Astrocyte (in vitro differentiated cells and primary cell): ENCODE data around the gene FAM174C. TPM values are rescaled to one million over a fixed set of nuclear protein-coding genes. Genes with fewer than 3 reads are reported as not detected.

Source experiments
- DNase-seq: peaks from one replicate; pipeline ENCODE4 v3.0.0-alpha.2; 2010; ENCODE audit warnings: low read depth
- FAIRE-seq: peaks from 2 replicates; lab custom pipeline; 2011; peaks lifted over from hg19 to GRCh38; lab: Jason Lieb, UNC
- H2AFZ ChIP-seq: 2 replicates; pipeline ENCODE4 v1.6.0; 2012; ENCODE audit warnings: low read depth, low read length, inconsistent platforms
- H3K27ac ChIP-seq: 2 replicates; pipeline ENCODE4 v1.5.1; 2011; ENCODE audit warnings: low read depth, low read length, inconsistent platforms
- H3K27me3 ChIP-seq: 2 replicates; pipeline ENCODE4 v1.6.0; 2011; ENCODE audit warnings: low read length, inconsistent platforms; ENCODE audit not compliant: insufficient read depth
- H3K36me3 ChIP-seq: 2 replicates; pipeline ENCODE4 v1.5.1; 2011; ENCODE audit warnings: low read length, inconsistent platforms; ENCODE audit not compliant: insufficient read depth
- H3K4me1 ChIP-seq: 2 replicates; pipeline ENCODE4 v1.5.1; 2011; ENCODE audit warnings: low read length, inconsistent platforms; ENCODE audit not compliant: insufficient read depth
- H3K4me2 ChIP-seq: 2 replicates; pipeline ENCODE4 v1.6.0; 2012; ENCODE audit warnings: low read length, inconsistent platforms
- H3K4me3 ChIP-seq: 2 replicates; pipeline ENCODE4 v1.5.1; 2011; ENCODE audit warnings: low read depth, mild to moderate bottlenecking, low read length, inconsistent platforms; ENCODE audit not compliant: insufficient read depth
- H3K79me2 ChIP-seq: 2 replicates; pipeline ENCODE4 v1.6.0; 2012; ENCODE audit warnings: mild to moderate bottlenecking, low read length, inconsistent platforms; ENCODE audit not compliant: insufficient read depth
- H3K9ac ChIP-seq: 2 replicates; pipeline ENCODE4 v1.6.0; 2012; ENCODE audit warnings: mild to moderate bottlenecking, low read length, inconsistent platforms
- H3K9me3 ChIP-seq: 2 replicates; pipeline ENCODE4 v1.5.1; 2012; ENCODE audit warnings: low read depth, mild to moderate bottlenecking, low read length, inconsistent platforms; ENCODE audit not compliant: insufficient read depth
- H4K20me1 ChIP-seq: 2 replicates; pipeline ENCODE4 v1.6.0; 2012; ENCODE audit warnings: low read length, inconsistent platforms; ENCODE audit not compliant: insufficient read depth
- H3K27ac Mint-ChIP-seq: one replicate; pipeline ENCODE4 v1.8.0; 2021; ENCODE audit warnings: mild to moderate bottlenecking, mixed read lengths; ENCODE audit not compliant: unreplicated experiment
- H3K27me3 Mint-ChIP-seq: one replicate; pipeline ENCODE4 v1.8.0; 2021; ENCODE audit warnings: low read depth, mixed read lengths; ENCODE audit not compliant: unreplicated experiment
- H3K36me3 Mint-ChIP-seq: one replicate; pipeline ENCODE4 v1.8.0; 2021; ENCODE audit warnings: low read depth, mixed read lengths; ENCODE audit not compliant: unreplicated experiment
- H3K4me1 Mint-ChIP-seq: one replicate; pipeline ENCODE4 v1.8.0; 2021; ENCODE audit warnings: low read depth, mixed read lengths; ENCODE audit not compliant: unreplicated experiment
- H3K4me3 Mint-ChIP-seq: one replicate; pipeline ENCODE4 v1.8.0; 2021; ENCODE audit warnings: mild to moderate bottlenecking, moderate library complexity, mixed read lengths; ENCODE audit not compliant: unreplicated experiment
- H3K9me3 Mint-ChIP-seq: one replicate; pipeline ENCODE4 v1.8.0; 2021; ENCODE audit warnings: mild to moderate bottlenecking, mixed read lengths; ENCODE audit not compliant: unreplicated experiment
- EZH2 ChIP-seq: IDR thresholded peaks from 2 replicates; pipeline ENCODE4 v1.6.1; 2012; ENCODE audit warnings: mild to moderate bottlenecking, low read length, inconsistent platforms; ENCODE audit not compliant: insufficient read depth
- total RNA-seq: library from RNA; stranded (reverse); gene quantifications from 2 replicates; pipeline ENCODE4 v1.2.1, GENCODE V29; 2021
- TF ChIP-seq, protein P1 (sequence below): IDR thresholded peaks from 2 replicates; pipeline ENCODE4 v1.5.1; 2011; ENCODE audit warnings: low read depth, mild to moderate bottlenecking, inconsistent platforms, low read length, moderate library complexity; ENCODE audit not compliant: insufficient read depth

FAM174C gene
- total RNA-seq, 1 donor from 2014 or later = 50.5 TPM

DNA sequence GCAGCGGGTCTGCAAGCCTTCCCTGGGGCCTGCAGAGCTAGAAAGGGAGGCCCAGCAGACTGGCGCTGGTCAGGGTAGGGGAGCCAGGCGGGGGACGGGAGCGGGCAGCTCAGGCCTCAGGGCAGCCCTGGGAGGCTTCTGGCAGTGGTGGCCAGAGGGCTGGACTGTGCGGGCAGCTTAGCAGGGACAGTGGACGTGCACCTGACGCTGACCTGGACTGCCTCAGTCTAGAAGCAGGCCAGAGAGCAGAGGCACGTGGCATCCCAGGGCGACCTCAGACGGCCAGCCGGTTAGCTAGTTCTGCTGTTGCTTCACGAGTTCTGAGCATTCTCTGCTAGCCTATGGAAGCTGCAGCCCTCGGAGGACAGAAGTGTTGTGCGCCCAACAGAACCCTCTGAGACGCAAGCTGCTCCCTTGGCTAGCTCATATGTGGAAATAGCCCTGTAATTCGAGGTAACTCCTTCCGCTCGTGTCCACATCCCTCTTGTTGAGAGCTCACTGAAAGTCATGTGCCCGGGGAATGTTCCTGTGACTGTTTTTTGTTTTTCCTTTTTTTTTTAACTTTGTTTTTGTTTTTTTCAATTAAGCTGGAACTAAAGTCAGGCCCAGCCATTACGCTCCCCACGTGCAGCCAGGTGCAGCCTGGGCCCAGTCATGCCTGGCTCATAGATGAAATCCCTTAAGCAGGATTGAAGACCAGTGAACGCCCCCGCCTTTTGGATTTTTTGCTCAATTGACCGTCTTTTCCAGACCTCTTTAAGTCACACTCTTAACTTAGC, 1.9 kb upstream of the FAM174C start:
- H3K4me1 Mint-ChIP-seq = peaks cover 30% of the 10 kb centered on the region
- Histone ChIP-seq H3K27ac (no peak overlapping the region), H3K4me1 (peaks cover 61% of the 10 kb centered on the region), H3K9ac (no peak overlapping the region), H3K9me3 (no peaks in the 10 kb centered on the region), H3K27me3 (no peaks in the 10 kb centered on the region), H3K4me3 (no peak overlapping the region), H3K4me2 (peak overlapping the region; percentile 96), H3K79me2 (peaks cover 67% of the 10 kb centered on the region), H2AFZ (no peak overlapping the region), H3K36me3 (peaks cover 24% of the 10 kb centered on the region), H4K20me1 (peaks cover 54% of the 10 kb centered on the region)
- H3K27me3 Mint-ChIP-seq = no peaks in the 10 kb centered on the region
- FAIRE-seq = no peak
- TF ChIP-seq EZH2 = no peak
- TF ChIP-seq, protein P1, sequence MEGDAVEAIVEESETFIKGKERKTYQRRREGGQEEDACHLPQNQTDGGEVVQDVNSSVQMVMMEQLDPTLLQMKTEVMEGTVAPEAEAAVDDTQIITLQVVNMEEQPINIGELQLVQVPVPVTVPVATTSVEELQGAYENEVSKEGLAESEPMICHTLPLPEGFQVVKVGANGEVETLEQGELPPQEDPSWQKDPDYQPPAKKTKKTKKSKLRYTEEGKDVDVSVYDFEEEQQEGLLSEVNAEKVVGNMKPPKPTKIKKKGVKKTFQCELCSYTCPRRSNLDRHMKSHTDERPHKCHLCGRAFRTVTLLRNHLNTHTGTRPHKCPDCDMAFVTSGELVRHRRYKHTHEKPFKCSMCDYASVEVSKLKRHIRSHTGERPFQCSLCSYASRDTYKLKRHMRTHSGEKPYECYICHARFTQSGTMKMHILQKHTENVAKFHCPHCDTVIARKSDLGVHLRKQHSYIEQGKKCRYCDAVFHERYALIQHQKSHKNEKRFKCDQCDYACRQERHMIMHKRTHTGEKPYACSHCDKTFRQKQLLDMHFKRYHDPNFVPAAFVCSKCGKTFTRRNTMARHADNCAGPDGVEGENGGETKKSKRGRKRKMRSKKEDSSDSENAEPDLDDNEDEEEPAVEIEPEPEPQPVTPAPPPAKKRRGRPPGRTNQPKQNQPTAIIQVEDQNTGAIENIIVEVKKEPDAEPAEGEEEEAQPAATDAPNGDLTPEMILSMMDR = no peak
- H3K36me3 Mint-ChIP-seq = peaks cover 14% of the 10 kb centered on the region
- no peaks in the 10 kb centered on the region for H3K9me3 Mint-ChIP-seq
- H3K4me3 Mint-ChIP-seq = peak overlapping the region; percentile 69
- H3K27ac Mint-ChIP-seq = peak overlapping the region; percentile 84
- DNase-seq = no peak

DNA sequence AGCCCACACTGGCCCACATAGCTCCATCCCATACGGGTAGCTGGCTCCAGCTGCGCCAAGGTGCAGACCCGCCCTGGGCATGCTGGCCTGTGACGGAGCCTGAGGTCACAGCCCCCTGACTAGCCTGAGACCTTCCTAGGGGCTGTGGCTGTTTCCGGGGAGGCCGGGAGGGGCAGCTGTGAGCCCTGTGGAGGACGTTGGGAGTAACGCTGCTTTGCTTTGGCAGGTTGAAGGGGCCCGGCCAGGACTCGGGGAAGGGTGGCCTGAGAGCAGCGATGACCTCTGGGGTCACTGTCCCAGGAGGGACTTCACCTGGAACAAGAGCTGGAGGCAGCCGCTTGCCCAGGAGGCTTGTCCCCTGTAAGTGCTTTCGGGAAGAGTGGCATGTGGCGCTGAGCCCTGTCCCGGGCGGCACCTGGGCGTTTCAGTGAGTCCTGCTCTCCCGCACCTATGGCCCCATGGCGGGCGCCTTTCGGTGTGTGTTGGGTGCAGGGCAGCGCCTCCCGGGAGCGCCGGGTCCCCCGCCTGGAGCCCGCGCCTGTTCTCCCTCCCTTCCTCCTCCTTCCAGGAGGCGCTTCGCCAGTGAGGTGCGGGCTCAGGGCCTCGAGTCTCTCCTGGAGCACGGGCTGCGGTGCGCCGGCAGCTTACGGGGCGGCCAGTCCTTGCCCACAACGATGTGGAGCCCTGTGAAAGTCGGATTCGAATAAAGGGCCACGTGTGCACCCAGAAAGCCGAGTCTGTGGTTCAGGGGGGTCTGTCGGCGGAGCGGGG, 1.1 kb upstream of the FAM174C start:
- no peaks in the 10 kb centered on the region for H3K9me3 ChIP-seq
- H3K27me3 ChIP-seq = no peaks in the 10 kb centered on the region
- peak overlapping the region; percentile 96 for H3K4me2 ChIP-seq
- no peak overlapping the region for H2AFZ ChIP-seq
- no peaks in the 10 kb centered on the region for H3K9me3 Mint-ChIP-seq
- peaks cover 26% of the 10 kb centered on the region for H3K4me1 Mint-ChIP-seq
- peaks cover 26% of the 10 kb centered on the region for H3K36me3 ChIP-seq
- no peaks in the 10 kb centered on the region for H3K27me3 Mint-ChIP-seq
- H3K79me2 ChIP-seq = peaks cover 67% of the 10 kb centered on the region
- peak overlapping the region; percentile 76 for H3K4me3 Mint-ChIP-seq
- H3K9ac ChIP-seq = peak overlapping the region; percentile 87
- peak overlapping the region; percentile 84 for H3K27ac Mint-ChIP-seq
- peaks cover 14% of the 10 kb centered on the region for H3K36me3 Mint-ChIP-seq
- TF ChIP-seq EZH2 = no peak
- TF ChIP-seq, protein P1 = no peak
- FAIRE-seq (no peak), DNase-seq (no peak)
- peak overlapping the region; percentile 42 for H3K4me3 ChIP-seq
- H4K20me1 ChIP-seq = peaks cover 56% of the 10 kb centered on the region
- H3K27ac ChIP-seq = peak overlapping the region; percentile 92
- peaks cover 57% of the 10 kb centered on the region for H3K4me1 ChIP-seq
